ENCODE data around the gene MYO1E. TPM values are rescaled to one million over a fixed set of nuclear protein-coding genes. Genes with fewer than 3 reads are reported as not detected.
A peak's percentile ranks its signal among the peaks of the same experiment; 100 is the strongest.

The MYO1E gene
- total and polyA plus RNA-seq, 2 of the 8 experiments (the other 6 are each of a cell fraction or from before 2014, with no cell fraction given), result 19.6 to 142 TPM

DNA sequence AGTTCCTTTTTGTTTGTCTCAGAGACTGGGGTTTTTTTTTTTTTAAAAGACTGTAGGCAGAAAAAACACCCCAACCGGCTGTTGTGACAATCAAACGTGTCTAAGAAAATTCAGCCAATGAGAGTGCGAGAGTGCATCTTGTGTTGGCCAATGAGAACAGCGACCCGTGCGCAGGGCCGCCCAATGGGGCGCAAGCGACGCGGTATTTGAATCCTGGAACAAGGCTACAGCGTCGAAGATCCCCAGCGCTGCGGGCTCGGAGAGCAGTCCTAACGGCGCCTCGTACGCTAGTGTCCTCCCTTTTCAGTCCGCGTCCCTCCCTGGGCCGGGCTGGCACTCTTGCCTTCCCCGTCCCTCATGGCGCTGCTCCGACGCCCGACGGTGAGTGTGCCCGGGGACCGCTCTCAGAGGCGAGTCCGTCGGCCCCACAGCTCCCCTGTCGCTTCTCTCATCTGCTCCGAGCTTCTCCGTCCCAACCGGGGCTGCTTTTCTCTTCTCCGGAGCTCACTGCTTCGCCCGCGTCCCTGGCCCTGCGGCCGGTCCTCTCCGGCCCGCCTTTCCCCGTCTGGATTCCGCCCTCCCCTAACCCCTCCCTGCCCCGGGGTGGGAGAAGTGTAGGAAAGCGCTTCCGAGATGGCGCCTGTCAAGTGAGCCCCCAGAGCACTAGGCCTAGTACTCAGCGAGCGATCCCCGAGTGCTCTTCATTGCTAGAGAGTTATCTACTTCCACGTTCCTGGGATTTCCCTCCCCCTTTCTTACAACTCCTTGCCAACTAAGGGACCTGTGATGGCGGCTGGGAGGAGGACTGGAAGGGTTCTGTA lies 267.5 kb downstream of the MYO1E start, which contains the start of gene CCNB2:
TSS of gene CCNB2 (plus strand) at position 235 of the 821 bp plus-strand sequence. CDS start at position 358, 123 bp downstream.
- peaks cover 9 to 26% (median 19%) of the 10 kb centered on the region in 4 experiments for H3K36me3 ChIP-seq (ENCODE audit: control insufficient read depth in 2 of 4, insufficient read depth in 4 of 4, low read length in 3 of 4)
- H3K23me2 ChIP-seq (ENCODE audit: low read depth, low read length), result no peaks in the 10 kb centered on the region
- H2BK20ac ChIP-seq (ENCODE audit: low read length), result no peak within 1 kb of the TSS
- H3K23ac ChIP-seq (ENCODE audit: insufficient read length), result no peak within 1 kb of the TSS
- peak within 1 kb of the TSS; percentile 93 for H2BK5ac ChIP-seq (ENCODE audit: low read depth, low read length)
- no peak within 1 kb of the TSS for H3K14ac ChIP-seq (ENCODE audit: insufficient read length)
- FAIRE-seq (peak; percentile 70), DNase-seq (ENCODE audit: low read depth in 1 of 2, low spot score in 2 of 2) (peak; percentile 79 to 89)
- peak within 1 kb of the TSS; percentile 7 for H2BK120ac ChIP-seq (replicated peaks; ENCODE audit: low read depth, low read length)
- peak within 1 kb of the TSS; percentile 88 for H3K56ac ChIP-seq (replicated peaks; ENCODE audit: insufficient read length, low read depth, low read length)
- peak within 1 kb of the TSS; percentile 68 to 89 (median 88) for H3K9ac ChIP-seq (replicated peaks in 1 of 4; ENCODE audit: extremely low read depth in 1 of 4, low read depth in 3 of 4, low read length in 3 of 4)
- peaks cover 0 to 11% of the 10 kb centered on the region in 2 experiments; a peak in 2 of 4 replicates for H3K79me2 ChIP-seq (ENCODE audit: control insufficient read depth in 1 of 2, insufficient read depth in 2 of 2, low read length in 2 of 2)
- H4K20me1 ChIP-seq (replicated peaks in 1 of 2; ENCODE audit: control insufficient read depth in 1 of 2, insufficient read depth in 2 of 2, low read length in 2 of 2), result no peaks in the 10 kb centered on the region
- peak within 1 kb of the TSS; percentile 64 to 81 for H3K4me2 ChIP-seq (ENCODE audit: insufficient read depth in 1 of 2, low read depth in 2 of 2, low read length in 2 of 2)
- no peak within 1 kb of the TSS for H2BK15ac ChIP-seq (ENCODE audit: low read length)
- H3K79me1 ChIP-seq (ENCODE audit: low read depth, low read length), result no peaks in the 10 kb centered on the region
- H4K8ac ChIP-seq (ENCODE audit: extremely low read depth, insufficient read depth, low read length), result peak within 1 kb of the TSS; percentile 82; the same call in 1 of the 2 replicates
- no peaks in the 10 kb centered on the region for H3K27me3 ChIP-seq (replicated peaks in 1 of 4; ENCODE audit: control insufficient read depth in 3 of 4, extremely low read depth in 1 of 4, insufficient read depth in 3 of 4, low read length in 3 of 4)
- WGBS, 2 experiments (ENCODE audit: extremely low coverage in 1 of 2, insufficient coverage in 1 of 2, insufficient read length in 1 of 2, insufficient replicate concordance in 2 of 2, low coverage in 1 of 2, low lambda C conversion rate in 2 of 2, missing lambda C conversion rate in 1 of 2), result 0% methylated on average over 47 of the region's 57 CpGs; no CpG with 5 or more reads in 1 of the 2 experiments
- H3K27ac ChIP-seq (ENCODE audit: low read depth, low read length), result peak within 1 kb of the TSS; percentile 81
- peak within 1 kb of the TSS; percentile 79; the same call in 1 of the 2 replicates for H2AFZ ChIP-seq (ENCODE audit: low read length)
- no peak within 1 kb of the TSS for H2AK5ac ChIP-seq (ENCODE audit: low read depth, low read length)
- H2BK12ac ChIP-seq (ENCODE audit: low read depth, low read length), result no peak within 1 kb of the TSS
- no peak within 1 kb of the TSS for H4K91ac ChIP-seq (replicated peaks; ENCODE audit: insufficient read length, low read length)
- H3K4ac ChIP-seq (replicated peaks; ENCODE audit: insufficient read length, low read depth, low read length), result no peak within 1 kb of the TSS
- POLR2A ChIA-PET (ENCODE audit: partially characterized antibody), result interaction anchor here (0.7 to 1.0 kb wide), 4 partner anchors 53 to 268 kb away, joined by 3 read pairs; partner anchors contain the start of gene MYO1E
- peak within 1 kb of the TSS; percentile 98 for H3K18ac ChIP-seq (ENCODE audit: extremely low read depth, low read length)
- H4K5ac ChIP-seq (ENCODE audit: insufficient read length, low read depth, low read length), result peak within 1 kb of the TSS; percentile 92
- no peaks in the 10 kb centered on the region for H3K9me3 ChIP-seq (ENCODE audit: insufficient read depth in 2 of 2, low read depth in 1 of 2, low read length in 1 of 2)
- H3K4me3 ChIP-seq (ENCODE audit: extremely low read depth in 1 of 4, insufficient read depth in 2 of 4, low read depth in 3 of 4, low read length in 4 of 4), result peak within 1 kb of the TSS; percentile 67 to 87 (median 80)
- H3K4me1 ChIP-seq (replicated peaks in 1 of 4; ENCODE audit: control insufficient read depth in 3 of 4, insufficient read depth in 4 of 4, low read length in 3 of 4), result peaks cover 0 to 2% (median 0%) of the 10 kb centered on the region in 4 experiments; a peak in 2 of 7 replicates
- CTCF ChIA-PET (ENCODE audit: partially characterized antibody), result interaction anchor here (1.0 kb wide), 2 partner anchors 125 to 396 kb away, joined by 3 read pairs; no protein-coding TSS in a partner anchor
- TF ChIP-seq RNF2 (IDR thresholded peaks at IDR 0.05; ENCODE audit: borderline replicate concordance, low read depth, low read length, missing control alignments, poor library complexity, severe bottlenecking) (no peak), ASH2L (IDR thresholded peaks at IDR 0.05; ENCODE audit: low read length) (peak; percentile 95), PHF8 (conservative IDR thresholded peaks at IDR 0.05; ENCODE audit: low read depth, low read length) (peak; percentile 86), HDAC2 (IDR thresholded peaks at IDR 0.05; ENCODE audit: borderline replicate concordance in 1 of 2, low read depth in 2 of 2, low read length in 2 of 2) (peak in 1 of 2 experiments; percentile 92; a peak in 2 of 4 replicates), CHD2 (IDR thresholded peaks at IDR 0.05; ENCODE audit: low read length) (peak; percentile 74), SIN3A (conservative IDR thresholded peaks at IDR 0.05 in 1 of 2, IDR thresholded peaks at IDR 0.05 in 1 of 2; ENCODE audit: low read depth in 1 of 2, low read length in 2 of 2) (peak; percentile 65 to 88; a peak in 2 of 4 replicates), SIX5 (IDR thresholded peaks at IDR 0.05; ENCODE audit: low read depth, low read length) (no peak), YY1 (IDR thresholded peaks at IDR 0.05; ENCODE audit: low read depth, low read length) (no peak)
